DMS153 treated with DMSO at 0.1 percent for 48 hours (cell line): ENCODE results near the gene MPV17L2.
"Not testable (repeated sequence)": the region's sequence is repeated elsewhere in the genome, so short reads cannot be mapped to it uniquely, and the experiment has no call there.

Experiments
- DNase-seq: peaks from one replicate; lab custom pipeline; 2025; ENCODE audit not compliant: unreplicated experiment; lab: John Stamatoyannopoulos, UW

Gene MPV17L2

DNA sequence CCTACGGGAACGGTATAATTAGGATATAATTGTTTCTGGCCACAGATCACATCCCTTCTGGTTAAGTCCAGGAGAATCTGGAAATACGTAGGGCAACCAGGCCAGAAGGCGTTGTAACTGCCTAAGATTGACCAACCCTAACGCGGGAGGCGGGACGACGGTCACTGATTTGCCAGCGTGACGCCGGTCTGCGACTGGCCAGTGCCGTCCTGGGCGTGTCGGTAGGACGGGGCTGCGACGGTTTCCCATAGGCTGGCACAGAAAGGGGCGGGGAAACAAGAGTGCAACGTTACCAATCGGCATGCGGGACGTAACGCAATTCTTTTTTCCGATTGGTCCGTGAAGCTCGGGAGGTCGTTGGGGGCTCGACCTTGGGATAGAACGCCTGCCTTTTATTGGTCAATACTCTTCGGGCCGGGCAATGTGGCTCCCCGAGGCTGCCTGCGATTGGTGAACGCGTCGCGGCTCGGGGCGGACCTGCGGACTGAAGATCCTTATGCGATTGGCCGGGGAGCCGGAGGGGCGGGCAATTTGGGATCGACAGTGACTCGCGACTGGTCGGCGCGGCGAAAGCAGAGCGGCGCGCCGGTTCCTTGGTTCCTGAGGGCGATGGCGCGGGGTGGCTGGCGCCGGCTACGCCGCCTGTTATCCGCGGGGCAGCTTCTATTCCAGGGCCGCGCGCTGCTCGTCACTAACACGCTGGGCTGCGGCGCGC lies at the start of gene MPV17L2:
TSS of gene MPV17L2 (plus strand) at position 546 of the 715 bp plus-strand sequence. CDS start at position 610, 64 bp downstream.
- peak; percentile 99 for DNase-seq

- no peak for DNase-seq
Measured at GRCh38 chr19:18143902-18144301, 49.1 kb upstream of the MPV17L2 start.

DNA sequence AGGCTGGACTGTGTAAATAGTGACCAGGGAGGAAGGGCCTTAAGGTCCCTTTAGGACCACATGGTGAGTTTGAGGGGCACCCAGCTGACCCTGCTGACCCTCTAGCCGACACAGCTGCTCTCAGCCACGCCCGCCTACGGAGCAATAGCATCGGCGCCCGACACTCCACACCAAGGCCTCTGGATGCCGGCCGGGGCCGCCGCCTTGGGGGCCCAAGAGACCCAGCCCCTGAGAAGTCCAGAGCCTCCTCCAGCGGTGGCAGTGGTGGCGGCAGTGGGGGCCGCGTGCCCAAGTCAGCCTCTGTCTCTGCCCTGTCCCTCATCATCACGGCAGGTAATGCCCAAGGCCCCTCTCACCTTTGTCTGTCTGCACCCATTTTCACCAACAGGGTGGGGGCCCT lies 48.7 kb upstream of the MPV17L2 start:
- no peak for DNase-seq

DNA sequence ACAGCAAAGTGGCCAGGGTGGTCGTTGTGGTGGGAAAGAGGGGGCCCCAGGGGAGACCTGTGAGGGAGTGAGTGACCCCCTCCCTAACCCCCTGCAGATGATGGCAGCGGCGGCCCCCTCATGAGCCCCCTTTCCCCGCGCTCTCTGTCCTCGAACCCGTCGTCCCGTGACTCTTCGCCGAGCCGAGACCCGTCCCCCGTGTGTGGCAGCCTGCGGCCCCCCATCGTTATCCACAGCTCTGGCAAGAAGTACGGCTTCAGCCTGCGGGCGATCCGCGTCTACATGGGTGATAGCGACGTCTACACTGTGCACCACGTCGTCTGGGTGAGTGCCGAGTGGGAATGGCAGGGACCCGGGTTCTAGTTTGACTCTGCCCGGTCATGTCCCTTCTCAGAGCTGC lies 48.1 kb upstream of the MPV17L2 start:
- no peak for DNase-seq

GRCh38 chr19:18145391-18145999 lies 47.5 kb upstream of the MPV17L2 start:
- DNase-seq, result no peak

- no peak for DNase-seq
Measured at GRCh38 chr19:18147396-18147795, 45.6 kb upstream of the MPV17L2 start.

DNA sequence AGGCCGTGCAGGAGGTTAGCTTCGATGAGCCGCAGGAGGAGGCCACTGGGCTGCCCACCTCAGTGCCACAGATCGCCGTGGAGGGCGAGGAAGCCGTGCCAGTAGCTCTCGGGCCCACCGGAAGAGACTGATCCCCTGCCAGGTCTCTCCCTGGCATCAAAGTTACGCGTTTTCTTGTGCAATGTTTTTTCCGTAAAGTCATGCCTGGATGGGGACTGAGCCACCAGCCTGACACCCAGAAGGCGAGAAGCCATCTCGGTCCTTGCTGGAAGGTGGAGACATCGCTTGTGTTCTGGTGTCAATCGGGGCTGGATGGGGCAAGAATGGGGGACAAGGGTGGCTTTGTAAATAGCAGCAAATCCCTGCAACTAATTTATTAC lies 43.4 kb upstream of the MPV17L2 start:
- no peak for DNase-seq

GRCh38 chr19:18150776-18151624 lies 42.0 kb upstream of the MPV17L2 start:
- DNase-seq, result no peak

- DNase-seq, result peak; percentile 90
Measured at GRCh38 chr19:18152442-18152816, 40.6 kb upstream of the MPV17L2 start.

- DNase-seq, result peak; percentile 96
Measured at GRCh38 chr19:18152817-18153555, 40.0 kb upstream of the MPV17L2 start, which contains the start of gene PIK3R2. PIK3R2 (plus strand) TSS chr19:18153163; CDS start chr19:18155880, 2,717 bp downstream.

DNA sequence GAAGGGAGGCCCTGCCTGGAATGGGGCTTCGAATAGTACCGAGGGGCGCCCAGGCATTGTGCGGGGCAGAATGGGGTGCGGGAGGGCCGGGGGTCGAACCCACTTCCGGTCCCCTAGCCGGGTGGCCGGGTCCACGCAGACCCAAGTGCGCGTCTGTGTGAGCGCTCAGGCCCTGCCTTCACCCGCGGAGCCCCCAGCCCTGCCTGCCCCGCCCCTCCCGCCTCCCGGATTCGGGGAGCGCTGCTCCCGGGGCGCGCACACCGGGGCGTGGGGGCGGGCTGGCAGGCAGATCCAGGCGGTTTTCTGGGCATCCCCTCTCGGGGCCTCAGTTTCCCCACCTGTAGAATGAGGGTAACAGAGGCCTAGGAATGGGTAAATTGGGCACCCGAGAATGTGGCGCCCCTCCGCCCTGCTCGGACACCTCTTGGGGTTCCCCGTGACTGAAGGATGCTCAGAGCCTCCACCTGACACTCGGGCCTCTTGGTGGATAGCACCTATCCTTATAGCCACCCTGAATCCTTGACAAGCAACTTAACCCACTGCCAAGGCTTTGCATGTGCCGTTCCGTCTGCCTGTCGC lies 39.4 kb upstream of the MPV17L2 start:
- no peak for DNase-seq

GRCh38 chr19:18155095-18156087 lies 37.6 kb upstream of the MPV17L2 start:
- no peak for DNase-seq

DNA sequence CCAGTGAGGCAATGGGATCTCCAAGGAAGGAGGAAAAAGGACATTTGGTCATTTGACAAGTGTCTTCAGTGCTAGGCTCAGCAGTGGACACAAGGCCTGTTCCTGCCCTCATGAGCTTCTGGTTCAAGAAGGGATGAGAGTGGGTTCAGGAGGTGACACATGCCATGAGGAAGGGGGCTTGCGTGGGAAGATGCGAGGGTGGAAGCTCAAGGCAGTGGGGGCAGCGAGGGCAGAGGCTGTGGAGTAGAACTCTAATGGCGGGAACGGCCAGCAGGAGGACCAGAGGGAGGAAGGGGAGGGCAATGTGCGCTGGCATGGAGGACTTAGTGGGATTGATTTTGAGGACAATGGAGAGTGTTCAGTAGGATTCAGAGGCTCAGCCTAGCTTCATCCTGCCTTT lies 36.8 kb upstream of the MPV17L2 start:
- no peak for DNase-seq

DNA sequence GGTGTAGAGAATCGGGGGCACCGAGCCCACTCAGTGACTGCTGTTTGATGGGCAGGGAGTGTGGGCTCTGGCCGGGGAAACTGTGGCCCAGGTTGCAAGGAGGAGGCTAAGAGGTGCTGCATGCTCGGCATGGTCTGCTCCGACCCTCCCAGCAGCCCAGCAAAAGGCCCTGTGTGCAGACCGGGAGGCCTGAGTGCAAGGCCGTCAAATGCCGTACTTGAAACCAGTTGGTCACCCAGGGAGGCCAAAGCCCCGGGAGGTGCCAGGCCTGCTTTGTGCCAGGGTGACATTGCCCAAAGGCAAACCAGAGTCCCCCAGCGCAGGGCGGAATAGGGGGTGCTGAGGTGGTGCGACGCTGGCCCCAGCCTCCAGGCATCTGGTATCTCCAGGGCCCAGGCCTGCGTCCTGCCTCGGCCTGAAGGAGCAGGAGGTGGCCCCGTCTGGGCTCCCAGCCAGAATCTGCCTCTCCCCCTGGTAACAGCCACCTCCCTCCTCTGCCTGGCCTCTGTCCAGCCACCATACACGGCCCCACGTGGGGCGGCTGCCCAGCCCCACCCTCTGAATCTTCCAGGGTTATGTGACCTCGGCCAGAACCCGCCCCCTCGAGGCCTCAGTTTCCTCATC lies 36.1 kb upstream of the MPV17L2 start:
- peak; percentile 82 for DNase-seq

GRCh38 chr19:18157465-18158063 lies 35.5 kb upstream of the MPV17L2 start:
- peak; percentile 62 for DNase-seq

- no peak for DNase-seq
Measured at GRCh38 chr19:18158467-18158866, 34.6 kb upstream of the MPV17L2 start.

DNA sequence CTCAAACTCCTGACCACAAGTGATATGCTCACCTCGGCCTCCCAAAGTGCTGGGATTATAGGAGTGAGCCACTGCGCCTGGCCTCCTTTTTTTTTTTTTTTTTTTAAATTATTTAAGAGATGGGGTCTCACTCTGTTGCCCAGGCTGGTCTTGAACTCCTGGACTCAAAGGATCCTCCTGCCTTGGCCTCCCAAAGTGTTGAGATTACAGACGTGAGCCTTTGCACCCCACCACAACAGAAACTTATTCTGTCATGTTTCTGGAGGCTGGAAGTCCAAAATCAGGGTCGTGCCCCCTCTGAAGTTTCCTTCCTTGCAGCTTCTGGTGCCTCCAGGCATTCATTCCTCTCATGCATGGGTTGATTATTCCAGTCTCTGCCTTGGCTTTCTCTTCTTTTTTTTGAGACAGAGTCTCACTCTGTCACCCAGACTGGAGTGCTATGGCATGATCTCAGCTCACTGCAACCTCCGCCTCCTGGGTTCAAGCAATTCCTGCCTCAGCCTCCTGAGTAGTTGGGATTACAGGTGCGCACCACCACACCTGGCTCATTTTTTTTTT lies 33.9 kb upstream of the MPV17L2 start:
- not testable (repeated sequence) for DNase-seq

DNA sequence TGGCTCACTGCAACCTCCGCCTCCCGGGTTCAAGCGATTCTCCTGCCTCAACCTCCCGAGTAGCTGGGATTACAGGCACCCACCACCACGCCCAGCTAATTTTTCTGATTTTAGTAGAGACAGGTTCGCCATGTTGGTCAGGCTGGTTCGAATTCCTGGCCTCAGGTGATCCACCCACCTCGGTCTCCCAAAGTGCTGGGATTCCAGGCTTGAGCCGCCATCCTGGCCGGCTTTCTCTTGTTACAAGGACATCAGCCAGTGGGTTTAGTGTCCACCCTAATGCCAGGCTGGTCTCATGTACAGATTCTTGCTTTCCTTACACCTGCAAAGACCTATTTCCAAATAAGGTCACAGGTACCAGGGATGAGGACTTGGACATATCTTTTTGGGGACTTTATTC lies 33.2 kb upstream of the MPV17L2 start:
- DNase-seq, result no peak
